ENCODE results near the gene TXK. TPM values are rescaled to one million over a fixed set of nuclear protein-coding genes. Genes with fewer than 3 reads are reported as not detected.

Gene TXK
- total RNA-seq, 1 experiment from 2014 or later: 0.06 TPM

- DNase-seq (ENCODE audit: low read depth): no peak
Observed at GRCh38 chr4:48058617-48059530, 75.2 kb downstream of the TXK start.

- DNase-seq (ENCODE audit: low read depth): no peak
Observed at GRCh38 chr4:48051078-48051477, 83.0 kb downstream of the TXK start.

- DNase-seq (ENCODE audit: low read depth): no peak
Observed at GRCh38 chr4:48049483-48049882, 84.6 kb downstream of the TXK start.

GRCh38 chr4:48047896-48048295, 86.2 kb downstream of the TXK start:
- DNase-seq (ENCODE audit: low read depth): no peak

GRCh38 chr4:48047421-48047844, 86.6 kb downstream of the TXK start:
- peak; percentile 59 for DNase-seq (ENCODE audit: low read depth)

GRCh38 chr4:48046059-48046458, 88.0 kb downstream of the TXK start:
- DNase-seq (ENCODE audit: low read depth): no peak

- DNase-seq (ENCODE audit: low read depth): no peak
Observed at GRCh38 chr4:48044298-48044697, 89.8 kb downstream of the TXK start.

GRCh38 chr4:48043504-48043903, 90.5 kb downstream of the TXK start:
- DNase-seq (ENCODE audit: low read depth): no peak

GRCh38 chr4:48042979-48043461, 91.0 kb downstream of the TXK start:
- DNase-seq (ENCODE audit: low read depth): no peak

GRCh38 chr4:48041535-48042137, 92.4 kb downstream of the TXK start:
- DNase-seq (ENCODE audit: low read depth): no peak

- no peak for DNase-seq (ENCODE audit: low read depth)
Observed at GRCh38 chr4:48039561-48039960, 94.5 kb downstream of the TXK start.

- DNase-seq (ENCODE audit: low read depth): no peak
Observed at GRCh38 chr4:48038666-48039065, 95.4 kb downstream of the TXK start.

- no peak for DNase-seq (ENCODE audit: low read depth)
Observed at GRCh38 chr4:48037117-48037462, 97.0 kb downstream of the TXK start.

- no peak for DNase-seq (ENCODE audit: low read depth)
Observed at GRCh38 chr4:48035952-48036351, 98.1 kb downstream of the TXK start.

GRCh38 chr4:48033825-48034413, 100.1 kb downstream of the TXK start:
- DNase-seq (ENCODE audit: low read depth): no peak

- DNase-seq (ENCODE audit: low read depth): no peak
Observed at GRCh38 chr4:48033412-48033811, 100.6 kb downstream of the TXK start.

- no peak for DNase-seq (ENCODE audit: low read depth)
Observed at GRCh38 chr4:48032721-48033120, 101.3 kb downstream of the TXK start.

GRCh38 chr4:48031802-48032525, 102.1 kb downstream of the TXK start:
- DNase-seq (ENCODE audit: low read depth): no peak

GRCh38 chr4:48030470-48030869, 103.6 kb downstream of the TXK start:
- no peak for DNase-seq (ENCODE audit: low read depth)

- no peak for DNase-seq (ENCODE audit: low read depth)
Observed at GRCh38 chr4:48028696-48029095, 105.4 kb downstream of the TXK start.

GRCh38 chr4:48027653-48028052, 106.4 kb downstream of the TXK start:
- DNase-seq (ENCODE audit: low read depth): no peak

GRCh38 chr4:48025005-48025404, 109.0 kb downstream of the TXK start:
- no peak for DNase-seq (ENCODE audit: low read depth)

Measured in HT1080 (cell line).